Measurements from ENCODE around the gene SSU72.

SSU72 gene

GRCh38 chr1:1617925-1618324 lies 43.3 kb upstream of the SSU72 start:
- H3K4me1 ChIP-seq (ENCODE audit: control insufficient read depth, insufficient read depth, low read length), result peaks cover 5% of the 10 kb centered on the region; the same call in 1 of the 2 replicates
- no peaks in the 10 kb centered on the region for H3K27me3 ChIP-seq (ENCODE audit: control insufficient read depth, insufficient read depth, low read length)
- no peaks in the 10 kb centered on the region for H3K9me3 ChIP-seq (ENCODE audit: control insufficient read depth, insufficient read depth, low read length)
- H3K4me3 ChIP-seq (ENCODE audit: low read depth, low read length), result no peak overlapping the region
- peaks cover 13% of the 10 kb centered on the region for H3K36me3 ChIP-seq (ENCODE audit: control insufficient read depth, insufficient read depth, low read length)
- H3K9ac ChIP-seq (ENCODE audit: low read depth, low read length), result no peak overlapping the region
- no peak overlapping the region for H3K27ac ChIP-seq (ENCODE audit: low read depth, low read length)

DNA sequence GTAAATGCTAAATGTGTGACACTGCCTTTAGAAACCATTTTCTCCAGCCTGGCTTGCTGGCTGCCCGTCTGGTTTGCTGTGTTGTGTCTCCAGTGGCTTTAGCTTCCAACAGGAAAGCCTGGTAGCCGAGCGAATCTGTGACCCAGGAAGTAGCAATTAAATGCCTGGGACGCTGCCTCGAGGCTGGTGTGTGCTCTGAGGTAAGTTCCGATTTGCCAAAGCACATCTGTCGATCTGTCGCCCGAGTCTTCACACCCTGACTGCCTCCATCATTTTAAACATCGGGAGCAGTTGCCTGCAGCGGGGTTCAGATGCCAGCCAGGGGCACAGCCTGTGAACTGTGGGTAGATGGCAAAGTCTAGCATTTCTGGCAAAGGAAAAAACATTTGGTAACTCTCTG lies 42.9 kb upstream of the SSU72 start:
- Histone ChIP-seq H3K27ac (ENCODE audit: low read depth, low read length) (no peak overlapping the region), H3K9me3 (ENCODE audit: control insufficient read depth, insufficient read depth, low read length) (no peaks in the 10 kb centered on the region), H3K36me3 (ENCODE audit: control insufficient read depth, insufficient read depth, low read length) (peaks cover 13% of the 10 kb centered on the region), H3K9ac (ENCODE audit: low read depth, low read length) (no peak overlapping the region), H3K4me1 (ENCODE audit: control insufficient read depth, insufficient read depth, low read length) (peaks cover 5% of the 10 kb centered on the region; the same call in 1 of the 2 replicates), H3K27me3 (ENCODE audit: control insufficient read depth, insufficient read depth, low read length) (no peaks in the 10 kb centered on the region), H3K4me3 (ENCODE audit: low read depth, low read length) (no peak overlapping the region)

- Histone ChIP-seq H3K36me3 (ENCODE audit: control insufficient read depth, insufficient read depth, low read length) (peaks cover 13% of the 10 kb centered on the region), H3K27ac (ENCODE audit: low read depth, low read length) (no peak overlapping the region), H3K27me3 (ENCODE audit: control insufficient read depth, insufficient read depth, low read length) (no peaks in the 10 kb centered on the region), H3K9ac (ENCODE audit: low read depth, low read length) (no peak overlapping the region), H3K4me1 (ENCODE audit: control insufficient read depth, insufficient read depth, low read length) (peaks cover 5% of the 10 kb centered on the region; the same call in 1 of the 2 replicates), H3K4me3 (ENCODE audit: low read depth, low read length) (peak overlapping the region; percentile 100), H3K9me3 (ENCODE audit: control insufficient read depth, insufficient read depth, low read length) (no peaks in the 10 kb centered on the region)
Measured at GRCh38 chr1:1616838-1617237, 42.2 kb upstream of the SSU72 start.

GRCh38 chr1:1616045-1616790 lies 41.6 kb upstream of the SSU72 start:
- Histone ChIP-seq H3K27ac (ENCODE audit: low read depth, low read length) (peak overlapping the region; percentile 100), H3K36me3 (ENCODE audit: control insufficient read depth, insufficient read depth, low read length) (peaks cover 13% of the 10 kb centered on the region), H3K27me3 (ENCODE audit: control insufficient read depth, insufficient read depth, low read length) (no peaks in the 10 kb centered on the region), H3K4me3 (ENCODE audit: low read depth, low read length) (peak overlapping the region; percentile 100), H3K9me3 (ENCODE audit: control insufficient read depth, insufficient read depth, low read length) (no peaks in the 10 kb centered on the region), H3K4me1 (ENCODE audit: control insufficient read depth, insufficient read depth, low read length) (peaks cover 5% of the 10 kb centered on the region; the same call in 1 of the 2 replicates), H3K9ac (ENCODE audit: low read depth, low read length) (peak overlapping the region; percentile 100; the same call in 1 of the 2 replicates)

- Histone ChIP-seq H3K36me3 (ENCODE audit: control insufficient read depth, insufficient read depth, low read length) (peaks cover 13% of the 10 kb centered on the region), H3K9ac (ENCODE audit: low read depth, low read length) (peak within 1 kb of the TSS; percentile 100), H3K4me3 (ENCODE audit: low read depth, low read length) (peak within 1 kb of the TSS; percentile 100), H3K27me3 (ENCODE audit: control insufficient read depth, insufficient read depth, low read length) (no peaks in the 10 kb centered on the region), H3K9me3 (ENCODE audit: control insufficient read depth, insufficient read depth, low read length) (no peaks in the 10 kb centered on the region), H3K4me1 (ENCODE audit: control insufficient read depth, insufficient read depth, low read length) (peaks cover 5% of the 10 kb centered on the region; the same call in 1 of the 2 replicates), H3K27ac (ENCODE audit: low read depth, low read length) (peak within 1 kb of the TSS; percentile 100)
Measured at GRCh38 chr1:1615256-1616044, 40.8 kb upstream of the SSU72 start, which contains the start of gene MIB2. MIB2 (plus strand) TSS chr1:1615500; CDS start chr1:1623453, 7,953 bp downstream.

- H3K27me3 ChIP-seq (ENCODE audit: control insufficient read depth, insufficient read depth, low read length), result no peaks in the 10 kb centered on the region
- H3K4me3 ChIP-seq (ENCODE audit: low read depth, low read length), result peak overlapping the region; percentile 100
- H3K27ac ChIP-seq (ENCODE audit: low read depth, low read length), result peak overlapping the region; percentile 100
- H3K4me1 ChIP-seq (ENCODE audit: control insufficient read depth, insufficient read depth, low read length), result peaks cover 5% of the 10 kb centered on the region; the same call in 1 of the 2 replicates
- H3K36me3 ChIP-seq (ENCODE audit: control insufficient read depth, insufficient read depth, low read length), result peaks cover 13% of the 10 kb centered on the region
- H3K9me3 ChIP-seq (ENCODE audit: control insufficient read depth, insufficient read depth, low read length), result no peaks in the 10 kb centered on the region
- no peak overlapping the region; the same call in 1 of the 2 replicates for H3K9ac ChIP-seq (ENCODE audit: low read depth, low read length)
Measured at GRCh38 chr1:1614954-1615255, 40.2 kb upstream of the SSU72 start.

DNA sequence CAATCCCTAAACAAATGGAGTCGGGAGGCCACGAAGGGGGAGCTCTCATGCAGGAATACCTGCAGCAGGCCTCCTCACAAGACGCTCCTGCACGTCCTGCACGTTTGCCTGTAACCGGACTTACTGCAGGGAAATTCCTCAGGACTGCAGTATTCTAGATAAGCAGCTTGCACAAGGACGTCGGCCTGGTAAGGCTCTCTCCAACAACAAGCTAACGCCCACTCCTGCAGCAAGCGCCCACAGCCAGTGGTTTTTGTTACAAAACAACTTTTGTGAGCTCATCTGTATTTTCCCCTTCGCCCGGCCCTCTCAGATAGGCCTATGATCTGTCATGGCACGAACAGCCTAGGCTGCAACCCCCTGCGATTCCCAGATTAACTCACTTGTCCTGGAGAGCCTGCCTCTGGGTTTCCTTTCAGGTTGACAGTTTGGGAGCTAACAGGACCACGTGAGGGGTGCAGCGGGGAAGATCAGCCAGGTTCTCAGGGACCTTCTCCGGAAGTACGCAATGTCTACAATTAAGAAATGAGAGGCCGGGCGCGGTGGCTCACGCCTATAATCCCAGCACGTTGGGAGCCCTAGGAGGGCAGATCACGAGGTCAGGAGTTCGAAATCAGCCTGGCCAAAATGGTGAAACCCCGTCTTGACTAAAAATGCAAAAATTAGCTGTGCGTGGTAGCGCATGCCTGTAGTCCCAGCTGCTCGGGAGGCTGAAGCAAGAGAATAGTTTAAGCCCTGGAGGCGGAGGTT lies 39.7 kb upstream of the SSU72 start:
- Histone ChIP-seq H3K27ac (ENCODE audit: low read depth, low read length) (no peak overlapping the region), H3K9ac (ENCODE audit: low read depth, low read length) (no peak overlapping the region; the same call in 1 of the 2 replicates), H3K27me3 (ENCODE audit: control insufficient read depth, insufficient read depth, low read length) (no peaks in the 10 kb centered on the region), H3K9me3 (ENCODE audit: control insufficient read depth, insufficient read depth, low read length) (no peaks in the 10 kb centered on the region), H3K4me1 (ENCODE audit: control insufficient read depth, insufficient read depth, low read length) (peaks cover 5% of the 10 kb centered on the region; the same call in 1 of the 2 replicates), H3K36me3 (ENCODE audit: control insufficient read depth, insufficient read depth, low read length) (peaks cover 13% of the 10 kb centered on the region), H3K4me3 (ENCODE audit: low read depth, low read length) (peak overlapping the region; percentile 100)

DNA sequence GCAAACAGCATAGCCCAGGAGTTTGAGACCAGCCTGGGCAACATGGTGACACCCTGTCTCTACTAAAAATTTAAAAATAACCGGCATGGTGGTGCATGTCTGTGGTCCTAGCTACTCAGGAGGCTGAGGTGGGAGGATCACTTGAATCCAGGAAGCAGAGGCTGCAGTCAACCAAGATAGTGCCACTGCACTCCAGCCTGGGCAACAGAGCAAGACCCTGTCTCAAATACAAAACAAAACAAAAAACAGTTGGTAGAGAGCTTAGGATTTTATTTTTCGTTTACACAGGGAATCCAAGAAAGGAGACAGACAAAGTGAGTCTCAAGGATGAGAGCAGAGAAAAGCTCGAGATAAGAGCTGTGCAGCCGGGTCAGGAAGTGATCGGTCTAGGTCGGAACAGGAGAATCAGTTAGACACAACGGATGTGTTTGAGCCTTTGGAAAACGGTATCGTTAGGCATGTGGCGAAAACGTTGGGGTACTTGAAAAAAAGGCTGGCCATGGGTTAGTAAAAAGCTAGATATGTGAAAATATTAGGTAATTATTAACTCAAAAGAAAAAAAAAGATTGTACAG lies 38.9 kb upstream of the SSU72 start:
- Histone ChIP-seq H3K4me3 (ENCODE audit: low read depth, low read length) (no peak overlapping the region), H3K9me3 (ENCODE audit: control insufficient read depth, insufficient read depth, low read length) (no peaks in the 10 kb centered on the region), H3K27me3 (ENCODE audit: control insufficient read depth, insufficient read depth, low read length) (no peaks in the 10 kb centered on the region), H3K36me3 (ENCODE audit: control insufficient read depth, insufficient read depth, low read length) (peaks cover 13% of the 10 kb centered on the region), H3K4me1 (ENCODE audit: control insufficient read depth, insufficient read depth, low read length) (peaks cover 5% of the 10 kb centered on the region; the same call in 1 of the 2 replicates), H3K9ac (ENCODE audit: low read depth, low read length) (no peak overlapping the region), H3K27ac (ENCODE audit: low read depth, low read length) (no peak overlapping the region)

DNA sequence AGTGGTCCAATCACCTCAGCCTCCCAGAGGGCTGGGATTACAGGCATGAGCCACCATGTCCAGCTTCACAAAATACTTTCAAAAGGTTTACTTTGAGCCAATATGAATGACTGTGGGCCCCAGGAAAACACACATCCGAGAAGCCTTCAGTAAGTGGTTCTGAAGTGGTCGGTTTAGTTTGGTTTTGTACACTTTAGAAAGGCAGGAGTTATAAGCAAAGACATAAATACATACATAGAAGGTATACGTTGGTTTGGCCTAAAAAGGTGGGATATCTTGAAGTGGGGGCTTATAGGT lies 37.4 kb upstream of the SSU72 start:
- H3K9ac ChIP-seq (ENCODE audit: low read depth, low read length), result no peak overlapping the region
- H3K4me1 ChIP-seq (ENCODE audit: control insufficient read depth, insufficient read depth, low read length), result peaks cover 5% of the 10 kb centered on the region; the same call in 1 of the 2 replicates
- H3K36me3 ChIP-seq (ENCODE audit: control insufficient read depth, insufficient read depth, low read length), result no peaks in the 10 kb centered on the region
- H3K27me3 ChIP-seq (ENCODE audit: control insufficient read depth, insufficient read depth, low read length), result no peaks in the 10 kb centered on the region
- H3K4me3 ChIP-seq (ENCODE audit: low read depth, low read length), result no peak overlapping the region
- no peaks in the 10 kb centered on the region for H3K9me3 ChIP-seq (ENCODE audit: control insufficient read depth, insufficient read depth, low read length)
- no peak overlapping the region for H3K27ac ChIP-seq (ENCODE audit: low read depth, low read length)

GRCh38 chr1:1610796-1611195 lies 36.1 kb upstream of the SSU72 start:
- Histone ChIP-seq H3K36me3 (ENCODE audit: control insufficient read depth, insufficient read depth, low read length) (no peaks in the 10 kb centered on the region), H3K4me1 (ENCODE audit: control insufficient read depth, insufficient read depth, low read length) (peaks cover 5% of the 10 kb centered on the region; the same call in 1 of the 2 replicates), H3K4me3 (ENCODE audit: low read depth, low read length) (no peak overlapping the region), H3K9ac (ENCODE audit: low read depth, low read length) (no peak overlapping the region), H3K27me3 (ENCODE audit: control insufficient read depth, insufficient read depth, low read length) (no peaks in the 10 kb centered on the region), H3K27ac (ENCODE audit: low read depth, low read length) (no peak overlapping the region), H3K9me3 (ENCODE audit: control insufficient read depth, insufficient read depth, low read length) (no peaks in the 10 kb centered on the region)
